Neural cell (in vitro differentiated cells): ENCODE measurements around the gene RBMS3.

Experiments used
- CTCF ChIP-seq: fragments of 450-650 bp; IDR thresholded peaks from 2 replicates; pipeline ENCODE4 v1.5.1; 2014; ENCODE audit warnings: antibody characterized with exemption, mild to moderate bottlenecking, moderate library complexity; ENCODE audit not compliant: poor library complexity, severe bottlenecking
- EZH2 ChIP-seq: fragments of 200-600, 300-800 bp; shearing (Covaris generic), sonication (generic); IDR thresholded peaks from 2 replicates; pipeline ENCODE4 v1.6.1; 2014; ENCODE audit warnings: antibody characterized with exemption, low read length, borderline replicate concordance, mild to moderate bottlenecking; ENCODE audit not compliant: insufficient read depth, poor library complexity, severe bottlenecking
- RAD21 ChIP-seq: fragments of 450-650 bp; conservative IDR thresholded peaks from 2 replicates; pipeline ENCODE4 v1.6.1; 2014; ENCODE audit warnings: antibody characterized with exemption, mild to moderate bottlenecking, moderate library complexity
- REST ChIP-seq: IDR thresholded peaks from 2 replicates; pipeline ENCODE4 v1.6.1; 2012; ENCODE audit warnings: borderline replicate concordance
- TAF1 ChIP-seq: IDR thresholded peaks from 2 replicates; pipeline ENCODE4 v1.6.1; 2012; ENCODE audit warnings: low read depth

- TF ChIP-seq CTCF (no peak), REST (no peak), TAF1 (no peak), EZH2 (no peak), RAD21 (no peak)
Measured at GRCh38 chr3:29758434-29759322, 477.8 kb downstream of the RBMS3 start.
